WI38 (cell line): Measurements from ENCODE around the gene GFOD1.

ENCODE experiments used
- H3K4me3 ChIP-seq: 2 replicates; pipeline ENCODE4 v1.5.1; 2011; ENCODE audit warnings: low read depth, mild to moderate bottlenecking, control low read depth, low read length
- CTCF ChIP-seq: IDR thresholded peaks from 2 replicates; pipeline ENCODE4 v1.5.1; 2012; ENCODE audit warnings: low read depth, mild to moderate bottlenecking, control low read depth, low read length

The GFOD1 gene

DNA sequence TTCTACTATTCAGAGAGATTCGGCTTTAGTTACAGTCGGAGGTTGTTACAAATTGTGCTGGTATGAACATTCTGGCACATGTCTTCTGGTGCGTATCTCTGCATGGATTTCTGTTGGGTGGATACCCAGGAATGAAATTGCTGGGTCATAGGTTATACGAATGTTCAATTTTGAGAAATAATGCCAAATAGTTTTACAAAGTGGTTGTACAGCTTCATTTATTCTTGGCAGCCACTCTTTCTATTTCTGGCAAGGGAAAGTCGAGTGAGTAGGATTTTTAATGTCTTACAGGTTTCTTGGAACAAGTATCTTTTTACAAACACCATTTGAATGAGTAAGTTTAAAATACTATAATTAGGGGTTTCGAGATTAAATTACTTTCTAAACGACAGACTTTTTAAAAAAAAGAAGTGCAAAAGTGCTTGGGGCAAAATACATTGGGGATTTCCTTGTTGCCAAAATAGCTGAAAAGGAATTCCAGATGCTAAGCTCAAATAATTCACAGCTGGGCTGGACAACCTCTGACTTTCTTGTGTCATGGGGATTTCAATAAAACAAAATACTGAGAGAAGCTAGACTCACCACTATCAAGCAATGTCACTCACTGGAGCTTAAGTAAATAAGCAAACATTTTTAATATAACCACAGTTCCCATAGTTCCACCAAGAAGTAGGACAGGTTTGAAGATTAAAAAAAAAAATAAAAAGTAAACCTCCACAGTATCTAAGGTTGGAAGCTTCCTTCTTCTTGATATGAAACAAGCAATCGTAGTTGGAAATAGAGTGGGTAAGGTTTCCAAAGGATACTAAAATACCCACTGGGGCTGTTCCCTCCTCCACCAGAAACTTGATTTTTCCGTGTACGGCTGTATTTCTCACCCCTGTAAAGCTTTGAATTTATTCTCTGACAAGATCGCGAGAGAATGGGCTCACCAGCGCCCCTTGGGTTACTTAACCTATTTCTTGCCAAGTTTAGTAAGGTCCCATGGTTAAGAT is 21.6 kb upstream of the GFOD1 start:
- TF ChIP-seq CTCF, result no peak
- H3K4me3 ChIP-seq, result no peak overlapping the region

- H3K4me3 ChIP-seq, result no peak overlapping the region
- no peak for TF ChIP-seq CTCF
These were observed 20.0 kb upstream of the GFOD1 start for GRCh38 chr6:13507306-13507860.

GRCh38 chr6:13505345-13505734 is 17.9 kb upstream of the GFOD1 start:
- no peak overlapping the region for H3K4me3 ChIP-seq
- TF ChIP-seq CTCF, result no peak

DNA sequence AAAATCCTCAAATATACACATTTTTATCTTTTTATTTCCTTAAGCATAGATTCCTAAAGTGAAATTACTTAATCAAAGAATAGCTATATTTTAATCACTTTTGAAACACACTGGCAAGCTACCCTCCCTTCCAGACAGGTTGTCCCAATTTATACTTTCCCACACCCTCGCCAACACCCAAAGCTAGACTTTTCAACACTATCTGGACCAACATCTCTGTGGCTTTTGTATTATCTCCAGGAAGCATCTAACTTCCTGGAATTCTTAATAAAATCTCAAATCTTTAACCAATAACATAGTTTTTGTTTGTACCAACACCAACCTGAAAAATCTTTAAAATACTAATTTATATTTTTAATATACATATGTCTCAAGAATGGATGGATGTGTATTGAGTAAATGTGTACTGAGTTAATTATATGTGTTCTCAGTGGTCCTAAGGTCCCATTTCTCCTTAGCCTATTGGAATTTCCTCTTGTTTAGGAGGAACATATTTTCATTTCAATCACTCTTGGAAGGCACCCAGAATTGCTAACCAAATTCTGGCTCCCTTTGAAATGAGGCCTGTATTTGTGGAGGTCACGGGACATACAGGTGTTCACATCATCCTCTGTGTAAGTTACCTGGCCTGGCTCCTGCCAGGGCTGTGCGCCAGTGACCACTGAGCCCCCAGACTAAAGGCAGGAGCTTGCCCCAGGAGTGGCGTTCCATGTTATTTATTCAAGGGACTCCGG is 17.4 kb upstream of the GFOD1 start:
- TF ChIP-seq CTCF, result no peak
- no peak overlapping the region for H3K4me3 ChIP-seq

DNA sequence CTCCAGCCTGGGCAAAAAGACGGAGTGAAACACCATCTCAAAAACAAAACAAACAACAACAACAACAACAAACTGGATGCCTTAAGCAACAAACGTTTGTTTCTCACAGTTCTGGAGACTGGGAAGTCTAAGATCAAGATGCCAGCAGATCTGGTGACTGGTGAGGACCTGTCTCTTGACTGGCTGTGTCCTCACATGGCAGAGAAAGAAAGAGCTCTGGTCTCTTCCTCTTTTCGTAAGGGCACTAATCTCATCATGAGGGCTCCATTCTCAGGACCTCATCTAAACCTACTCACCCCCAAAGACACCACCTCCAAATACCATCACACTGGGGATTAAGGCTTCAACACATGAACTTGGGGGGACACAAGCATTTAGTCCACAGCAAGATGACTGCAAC is 13.5 kb upstream of the GFOD1 start:
- H3K4me3 ChIP-seq, result no peak overlapping the region
- TF ChIP-seq CTCF, result no peak

GRCh38 chr6:13500264-13500663 is 12.9 kb upstream of the GFOD1 start:
- H3K4me3 ChIP-seq, result no peak overlapping the region
- TF ChIP-seq CTCF, result no peak
